Lung (tissue), 12 donors: ENCODE measurements around the gene SLCO3A1. TPM values are rescaled to one million over a fixed set of nuclear protein-coding genes. Genes with fewer than 3 reads are reported as not detected.

Experiments used
- ATAC-seq: fragments of 200-7000 bp; cut with Tn5 transposase; one replicate; pipeline ENCODE4 v1.9.1; 2020; ENCODE audit warnings: moderate number of reproducible peaks; ENCODE audit not compliant: insufficient read depth, low FRiP score
- DNase-seq, 3 donors: peaks; one replicate each; pipeline ENCODE4 v3.0.0-alpha.2; 2013 to 2017
- H3K27ac ChIP-seq, 2 donors: one replicate each; pipeline ENCODE4 v1.5.1; 2013; ENCODE audit warnings: mild to moderate bottlenecking in 2 of 2, moderate library complexity in 2 of 2, control low read depth in 1 of 2, inconsistent platforms in 1 of 2, low read depth in 1 of 2, low read length in 1 of 2
- H3K27me3 ChIP-seq, 3 donors: one replicate each; pipeline ENCODE4 v1.5.1; 2013; ENCODE audit warnings: low read length in 2 of 3; ENCODE audit not compliant: control insufficient read depth in 3 of 3, insufficient read depth in 3 of 3
- H3K36me3 ChIP-seq, 4 donors: one replicate each; pipeline ENCODE4 v1.5.1; 2013; ENCODE audit warnings: low read length in 4 of 4, mild to moderate bottlenecking in 1 of 4, moderate library complexity in 1 of 4; ENCODE audit not compliant: control insufficient read depth in 4 of 4, insufficient read depth in 4 of 4
- H3K4me1 ChIP-seq, 5 donors: one replicate each; pipeline ENCODE4 v1.5.1; 2013; ENCODE audit warnings: low read length in 5 of 5, mild to moderate bottlenecking in 2 of 5, moderate library complexity in 1 of 5; ENCODE audit not compliant: control insufficient read depth in 5 of 5, insufficient read depth in 5 of 5
- H3K4me3 ChIP-seq: one replicate; pipeline ENCODE4 v1.5.1; 2013; ENCODE audit warnings: mild to moderate bottlenecking, control low read depth, moderate library complexity
- H3K9ac ChIP-seq, 2 donors: one replicate each; pipeline ENCODE4 v1.5.1; 2013; ENCODE audit warnings: low read length in 2 of 2, control low read depth in 1 of 2; ENCODE audit not compliant: insufficient read depth in 1 of 2
- H3K9me3 ChIP-seq, 4 donors: one replicate each; pipeline ENCODE4 v1.5.1; 2013; ENCODE audit warnings: low read length in 3 of 4, mild to moderate bottlenecking in 1 of 4, moderate library complexity in 1 of 4; ENCODE audit not compliant: control insufficient read depth in 4 of 4, insufficient read depth in 3 of 4
- WGBS, 2 donors: extraction: QIAGEN DNeasy Blood & Tissue Kit; methylation state at CpG; one replicate each; pipeline ENCODE4 v1.1.7; 2013; 5-methylcytosine and 5-hydroxymethylcytosine counted together
- polyA plus RNA-seq, 2 donors: library from polyadenylated mRNA; stranded (reverse); fragments of 200-250 nt; gene quantifications; one replicate each; pipeline ENCODE4 v1.2.1, GENCODE V29; 2013
- total RNA-seq, 2 donors: library from RNA; depleted of rRNA in 1 of 2; stranded (reverse); fragments of >200 nt in 1 of 2; gene quantifications; one replicate each; pipeline ENCODE4 v1.2.1, GENCODE V29; 2014 to 2021
- TF ChIP-seq, protein P1 (sequence below): IDR thresholded peaks from 2 replicates; pipeline ENCODE4 v1.5.1; 2012; ENCODE audit warnings: mild to moderate bottlenecking; ENCODE audit errors: control extremely low read depth, extremely low read depth
- donor health status: control.
- donor health status: control.
- donor health status: Bipolar disorder and iron deficiency.
- donor health status: healthy.
- donor health status: DM: yes; HTN: yes; CAD: no.

Gene SLCO3A1
- total and polyA plus RNA-seq, 4 donors, result 20.5 to 56.3 (median 33.5) TPM

DNA sequence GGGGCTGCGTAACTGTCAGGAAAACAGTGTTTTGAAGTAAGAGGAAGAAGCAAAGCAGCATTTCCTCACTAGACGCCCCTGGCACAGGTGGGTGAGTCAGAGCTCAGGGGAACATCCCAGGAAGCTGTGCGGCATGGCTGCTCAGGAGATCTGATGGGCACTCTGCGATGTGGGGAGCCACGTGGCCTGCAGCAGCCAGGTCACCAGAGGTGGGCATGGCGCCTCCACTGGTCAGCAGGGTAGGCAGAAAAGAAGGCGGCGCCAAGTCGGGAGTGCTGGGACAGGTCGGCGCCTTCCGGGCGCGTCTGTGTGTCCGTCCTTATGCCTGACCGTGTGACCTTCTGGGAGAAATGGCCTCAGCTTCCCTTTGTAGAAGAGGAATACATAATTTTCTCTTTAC, 290.3 kb downstream of the SLCO3A1 start:
- Histone ChIP-seq H3K9ac (no peak overlapping the region), H3K27me3 (no peaks in the 10 kb centered on the region), H3K27ac (no peak overlapping the region), H3K4me1 (peaks cover 0 to 5% (median 0%) of the 10 kb centered on the region in 5 donors), H3K36me3 (peaks cover 0 to 15% (median 0%) of the 10 kb centered on the region in 4 donors), H3K9me3 (peaks cover 0 to 2% (median under 1%) of the 10 kb centered on the region in 4 donors), H3K4me3 (no peak overlapping the region)
- TF ChIP-seq, protein P1, sequence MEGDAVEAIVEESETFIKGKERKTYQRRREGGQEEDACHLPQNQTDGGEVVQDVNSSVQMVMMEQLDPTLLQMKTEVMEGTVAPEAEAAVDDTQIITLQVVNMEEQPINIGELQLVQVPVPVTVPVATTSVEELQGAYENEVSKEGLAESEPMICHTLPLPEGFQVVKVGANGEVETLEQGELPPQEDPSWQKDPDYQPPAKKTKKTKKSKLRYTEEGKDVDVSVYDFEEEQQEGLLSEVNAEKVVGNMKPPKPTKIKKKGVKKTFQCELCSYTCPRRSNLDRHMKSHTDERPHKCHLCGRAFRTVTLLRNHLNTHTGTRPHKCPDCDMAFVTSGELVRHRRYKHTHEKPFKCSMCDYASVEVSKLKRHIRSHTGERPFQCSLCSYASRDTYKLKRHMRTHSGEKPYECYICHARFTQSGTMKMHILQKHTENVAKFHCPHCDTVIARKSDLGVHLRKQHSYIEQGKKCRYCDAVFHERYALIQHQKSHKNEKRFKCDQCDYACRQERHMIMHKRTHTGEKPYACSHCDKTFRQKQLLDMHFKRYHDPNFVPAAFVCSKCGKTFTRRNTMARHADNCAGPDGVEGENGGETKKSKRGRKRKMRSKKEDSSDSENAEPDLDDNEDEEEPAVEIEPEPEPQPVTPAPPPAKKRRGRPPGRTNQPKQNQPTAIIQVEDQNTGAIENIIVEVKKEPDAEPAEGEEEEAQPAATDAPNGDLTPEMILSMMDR, result no peak
- no peak for DNase-seq
- 93 to 95% methylated on average over 16 of the region's 16 CpGs for WGBS, 2 donors
- ATAC-seq, result no peak

DNA sequence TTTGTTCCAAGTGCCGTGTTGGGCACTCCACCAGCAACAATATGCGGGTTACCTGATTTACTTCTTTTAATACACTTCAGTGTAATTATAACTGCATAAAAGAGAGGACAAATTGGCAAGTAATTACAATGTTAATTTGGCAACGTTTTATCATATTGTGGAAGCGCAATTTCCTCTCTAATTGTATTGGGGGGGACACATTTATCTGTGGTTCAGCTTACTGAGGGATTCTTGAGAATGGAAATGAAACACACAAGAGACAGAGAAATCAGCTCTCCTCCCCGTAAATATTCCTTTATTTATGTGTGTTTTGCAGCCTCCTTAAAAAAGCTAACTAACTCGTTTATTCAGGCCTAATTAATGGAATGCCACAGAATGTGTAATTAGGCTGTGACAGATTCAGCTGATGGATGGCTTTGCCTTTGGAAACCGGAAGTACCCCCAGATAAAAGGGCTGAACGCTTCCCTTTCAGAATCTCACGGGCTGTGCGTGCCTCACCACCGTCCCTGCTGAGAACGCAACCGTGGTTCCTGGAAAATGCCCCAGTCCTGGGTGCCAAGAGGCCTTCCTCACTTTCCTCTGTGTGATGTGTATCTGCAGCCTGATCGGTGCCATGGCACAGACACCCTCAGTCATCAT, 293.1 kb downstream of the SLCO3A1 start:
- no peak overlapping the region for H3K9ac ChIP-seq
- ATAC-seq, result no peak
- H3K27ac ChIP-seq, result no peak overlapping the region
- TF ChIP-seq, protein P1, result no peak
- no peak overlapping the region for H3K4me3 ChIP-seq
- WGBS, 2 donors, result 71 to 72% methylated on average over 14 of the region's 14 CpGs
- no peaks in the 10 kb centered on the region for H3K27me3 ChIP-seq
- H3K9me3 ChIP-seq, result peaks cover 0 to 2% (median under 1%) of the 10 kb centered on the region in 4 donors
- peaks cover 0 to 5% (median 0%) of the 10 kb centered on the region in 5 donors for H3K4me1 ChIP-seq
- DNase-seq, result no peak
- H3K36me3 ChIP-seq, result peaks cover 0 to 19% (median 2%) of the 10 kb centered on the region in 4 donors

DNA sequence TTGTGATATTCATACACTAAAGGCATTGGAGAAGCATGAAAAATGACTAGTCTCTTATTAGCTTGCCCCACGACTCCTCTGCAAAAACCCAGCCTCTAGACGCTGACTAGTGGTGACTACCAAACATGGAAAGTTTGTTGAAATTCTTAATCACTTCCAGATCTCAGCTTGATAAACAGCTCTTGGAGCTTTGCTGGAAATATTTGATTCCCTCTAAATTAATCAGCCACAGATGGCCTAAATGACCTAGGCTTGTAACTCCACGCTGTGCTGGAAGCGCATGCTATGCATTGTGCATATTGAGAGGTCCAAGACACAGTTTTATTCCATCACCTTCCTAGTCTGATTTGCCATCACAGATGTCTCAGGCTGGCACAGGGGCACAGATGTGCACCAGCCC, 295.5 kb downstream of the SLCO3A1 start:
- no peak overlapping the region for H3K27ac ChIP-seq
- no peaks in the 10 kb centered on the region for H3K27me3 ChIP-seq
- H3K4me1 ChIP-seq, result peaks cover 0 to 5% (median 0%) of the 10 kb centered on the region in 5 donors
- TF ChIP-seq, protein P1, result no peak
- 91 to 96% methylated on average over 4 of the region's 4 CpGs for WGBS, 2 donors
- no peak for ATAC-seq
- no peak overlapping the region for H3K9ac ChIP-seq
- no peak for DNase-seq
- H3K36me3 ChIP-seq, result peaks cover 0 to 24% (median 4%) of the 10 kb centered on the region in 4 donors
- no peak overlapping the region for H3K4me3 ChIP-seq
- H3K9me3 ChIP-seq, result peaks cover 0 to 2% (median 0%) of the 10 kb centered on the region in 4 donors
